PFSK-1 (cell line): ENCODE results near the gene KIDINS220.

Experiments used
- FOXP2 ChIP-seq: optimal IDR thresholded peaks from 2 replicates; pipeline ENCODE3; 2011; ENCODE audit warnings: borderline replicate concordance, control low read depth, inconsistent platforms; ENCODE audit not compliant: insufficient read depth; ENCODE audit errors: extremely low read length, extremely low read depth
- POLR2AphosphoS5 ChIP-seq: IDR thresholded peaks from 2 replicates; pipeline ENCODE4 v1.6.1; 2012; ENCODE audit warnings: low read depth, mild to moderate bottlenecking, control low read depth, low read length, moderate library complexity
- SIN3A ChIP-seq: IDR thresholded peaks from 2 replicates; pipeline ENCODE4 v1.6.1; 2012; ENCODE audit warnings: mild to moderate bottlenecking, low read length, moderate library complexity, borderline replicate concordance; ENCODE audit not compliant: insufficient read depth
- TAF1 ChIP-seq: IDR thresholded peaks from 2 replicates; pipeline ENCODE4 v1.6.1; 2012; ENCODE audit warnings: low read length, control low read depth, borderline replicate concordance; ENCODE audit not compliant: insufficient read depth
- TF ChIP-seq, protein P1 (sequence below), 2 experiments: IDR thresholded peaks; 2 replicates each; pipeline versions ENCODE4 v1.6.1 to v1.8.0; 2011 to 2012; ENCODE audit warnings: low read depth in 2 of 2, low read length in 2 of 2, control low read depth in 1 of 2, inconsistent platforms in 1 of 2, mild to moderate bottlenecking in 1 of 2, moderate library complexity in 1 of 2; ENCODE audit not compliant: insufficient read depth in 1 of 2

KIDINS220 gene

DNA sequence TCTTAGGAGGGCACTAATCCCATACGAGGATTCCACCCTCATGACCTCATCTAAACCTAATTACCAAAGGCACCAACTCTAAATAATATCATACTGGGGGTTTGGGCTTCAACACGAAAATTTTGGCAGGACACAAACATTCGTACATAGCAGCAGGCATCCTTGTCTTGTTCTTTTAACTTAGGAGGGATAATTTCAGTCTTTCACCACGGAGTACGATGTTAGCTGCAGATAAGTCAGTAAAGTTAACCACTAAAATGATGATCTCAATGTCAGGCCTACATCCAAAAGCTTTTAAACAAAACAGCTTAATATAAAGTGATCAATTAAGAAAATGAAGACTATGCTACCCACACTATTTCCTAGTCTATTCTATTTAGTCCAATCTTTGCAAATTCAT, 80.7 kb downstream of the KIDINS220 start:
- TF ChIP-seq SIN3A (no peak), POLR2AphosphoS5 (no peak), TAF1 (no peak), FOXP2 (no peak)
- TF ChIP-seq, protein P1, sequence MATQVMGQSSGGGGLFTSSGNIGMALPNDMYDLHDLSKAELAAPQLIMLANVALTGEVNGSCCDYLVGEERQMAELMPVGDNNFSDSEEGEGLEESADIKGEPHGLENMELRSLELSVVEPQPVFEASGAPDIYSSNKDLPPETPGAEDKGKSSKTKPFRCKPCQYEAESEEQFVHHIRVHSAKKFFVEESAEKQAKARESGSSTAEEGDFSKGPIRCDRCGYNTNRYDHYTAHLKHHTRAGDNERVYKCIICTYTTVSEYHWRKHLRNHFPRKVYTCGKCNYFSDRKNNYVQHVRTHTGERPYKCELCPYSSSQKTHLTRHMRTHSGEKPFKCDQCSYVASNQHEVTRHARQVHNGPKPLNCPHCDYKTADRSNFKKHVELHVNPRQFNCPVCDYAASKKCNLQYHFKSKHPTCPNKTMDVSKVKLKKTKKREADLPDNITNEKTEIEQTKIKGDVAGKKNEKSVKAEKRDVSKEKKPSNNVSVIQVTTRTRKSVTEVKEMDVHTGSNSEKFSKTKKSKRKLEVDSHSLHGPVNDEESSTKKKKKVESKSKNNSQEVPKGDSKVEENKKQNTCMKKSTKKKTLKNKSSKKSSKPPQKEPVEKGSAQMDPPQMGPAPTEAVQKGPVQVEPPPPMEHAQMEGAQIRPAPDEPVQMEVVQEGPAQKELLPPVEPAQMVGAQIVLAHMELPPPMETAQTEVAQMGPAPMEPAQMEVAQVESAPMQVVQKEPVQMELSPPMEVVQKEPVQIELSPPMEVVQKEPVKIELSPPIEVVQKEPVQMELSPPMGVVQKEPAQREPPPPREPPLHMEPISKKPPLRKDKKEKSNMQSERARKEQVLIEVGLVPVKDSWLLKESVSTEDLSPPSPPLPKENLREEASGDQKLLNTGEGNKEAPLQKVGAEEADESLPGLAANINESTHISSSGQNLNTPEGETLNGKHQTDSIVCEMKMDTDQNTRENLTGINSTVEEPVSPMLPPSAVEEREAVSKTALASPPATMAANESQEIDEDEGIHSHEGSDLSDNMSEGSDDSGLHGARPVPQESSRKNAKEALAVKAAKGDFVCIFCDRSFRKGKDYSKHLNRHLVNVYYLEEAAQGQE (IDR thresholded peaks at IDR 0.05; ENCODE audit: insufficient read depth in 1 of 2, low read depth in 2 of 2, low read length in 2 of 2), result no peak

DNA sequence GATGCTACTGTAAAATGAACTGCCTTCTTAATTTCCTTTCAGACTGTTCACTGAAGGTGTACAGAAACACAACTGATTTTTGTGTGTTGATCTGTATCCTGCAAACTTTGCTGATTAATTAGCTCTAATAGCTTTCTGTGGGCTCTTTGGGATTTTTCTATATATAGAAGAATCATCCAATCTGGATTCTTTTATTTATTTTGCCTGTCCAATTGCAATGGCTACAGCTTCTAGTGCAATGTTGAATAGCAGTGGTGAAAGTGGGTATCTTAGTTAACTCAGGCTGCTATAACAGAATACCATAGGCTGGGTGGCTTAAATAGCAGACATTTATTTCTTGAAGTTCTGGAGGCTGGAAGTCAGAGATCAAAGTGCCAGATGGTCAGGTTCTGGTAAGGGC, 81.2 kb downstream of the KIDINS220 start:
- TF ChIP-seq FOXP2, result no peak
- no peak for TF ChIP-seq TAF1
- TF ChIP-seq POLR2AphosphoS5, result no peak

DNA sequence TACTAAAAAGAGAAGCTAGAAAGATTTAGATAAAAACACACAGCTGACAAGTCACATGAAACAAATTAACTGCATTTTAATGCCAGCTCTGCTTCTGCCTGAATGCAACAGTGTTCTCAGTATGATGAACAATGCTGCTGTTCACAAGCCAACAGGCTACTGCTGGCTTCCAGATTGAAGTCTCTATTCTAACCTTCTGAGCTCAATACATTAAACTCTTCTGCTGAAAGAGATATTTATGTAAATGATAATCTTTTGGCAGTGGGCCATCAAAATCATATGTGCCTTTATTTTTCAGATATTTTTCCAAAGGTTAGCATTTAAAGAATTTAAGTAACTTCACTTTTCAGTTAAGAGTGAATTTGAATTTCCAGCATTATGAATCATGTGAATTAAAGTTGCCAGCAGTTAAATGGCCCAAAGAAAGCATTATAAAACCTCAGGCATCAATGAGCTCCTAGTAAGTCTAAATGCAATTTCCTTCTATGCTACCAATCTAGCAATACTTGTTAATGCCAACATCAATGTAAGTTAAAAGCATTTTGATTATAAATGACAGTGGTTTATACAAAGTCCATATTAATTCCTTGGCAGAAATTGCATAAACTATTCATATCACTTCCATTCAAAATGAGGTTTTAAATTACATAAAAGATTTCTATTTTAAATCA, 83.2 kb downstream of the KIDINS220 start:
- no peak for TF ChIP-seq SIN3A
- TF ChIP-seq, protein P1 (IDR thresholded peaks at IDR 0.05; ENCODE audit: insufficient read depth in 1 of 2, low read depth in 2 of 2, low read length in 2 of 2), result no peak
- no peak for TF ChIP-seq FOXP2
- TF ChIP-seq TAF1, result no peak
- TF ChIP-seq POLR2AphosphoS5, result no peak

DNA sequence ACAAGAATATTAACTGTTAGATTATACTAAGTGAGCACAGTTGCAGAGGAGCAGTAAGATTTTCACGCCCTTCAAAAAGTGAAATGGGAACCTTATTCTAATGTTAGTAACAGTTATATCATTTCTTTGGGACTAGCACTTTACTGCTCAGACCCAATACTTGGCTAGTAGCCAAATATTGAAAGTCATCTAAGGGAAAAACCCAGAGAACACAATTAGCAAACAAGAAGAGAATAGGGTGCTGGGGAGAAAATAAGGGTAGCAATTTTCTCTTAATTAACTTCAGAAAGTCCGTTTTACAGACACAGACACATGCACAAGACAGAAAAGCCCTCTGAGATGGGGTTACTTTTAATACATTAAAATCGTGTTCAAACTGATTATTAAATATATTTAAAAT, 83.8 kb downstream of the KIDINS220 start:
- TF ChIP-seq, protein P1 (IDR thresholded peaks at IDR 0.05; ENCODE audit: insufficient read depth in 1 of 2, low read depth in 2 of 2, low read length in 2 of 2), result no peak
- TF ChIP-seq TAF1 (no peak), SIN3A (no peak), FOXP2 (no peak), POLR2AphosphoS5 (no peak)

DNA sequence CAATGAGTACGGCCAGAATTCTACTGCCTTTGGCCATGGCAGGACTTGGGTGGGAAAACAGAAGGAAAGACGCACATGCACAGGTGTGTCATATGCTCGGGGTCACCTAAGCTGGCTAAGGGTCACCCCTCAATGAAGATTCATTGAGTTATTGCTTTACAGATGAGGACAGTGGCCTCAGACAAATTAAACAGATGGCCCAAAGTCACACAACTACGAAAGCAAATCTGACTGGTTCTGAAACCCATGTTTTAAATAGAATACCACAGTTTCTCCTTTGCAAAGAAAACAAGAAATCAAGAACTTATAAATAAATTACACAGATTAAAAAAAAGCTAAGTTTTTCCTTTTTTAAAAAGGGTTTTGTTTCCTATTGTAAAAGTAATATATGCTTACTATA, 85.0 kb downstream of the KIDINS220 start:
- TF ChIP-seq SIN3A (no peak), POLR2AphosphoS5 (no peak), TAF1 (no peak), FOXP2 (no peak)
- TF ChIP-seq, protein P1 (IDR thresholded peaks at IDR 0.05; ENCODE audit: insufficient read depth in 1 of 2, low read depth in 2 of 2, low read length in 2 of 2), result no peak
